Stomach (tissue), 4 donors: ENCODE measurements around the gene TGFBI.

Source experiments
- CTCF ChIP-seq, 7 experiments: fragments of 450-650 bp in 4 of 7; fragments of 200-600 bp in 3 of 7; sonication (generic) in 3 of 7; IDR thresholded peaks; one replicate each; pipeline ENCODE4 v1.5.1; 2016 to 2019; ENCODE audit warnings: antibody characterized with exemption in 7 of 7, control low read depth in 2 of 7, mild to moderate bottlenecking in 1 of 7
- EP300 ChIP-seq: sonication (generic); formaldehyde crosslinking; IDR thresholded peaks from one replicate; pipeline ENCODE4 v1.6.1; 2017; ENCODE audit warnings: antibody characterized with exemption

- TF ChIP-seq CTCF (IDR thresholded peaks at IDR 0.05) (no peak), EP300 (no peak)
These were observed 79.4 kb downstream of the TGFBI start for GRCh38 chr5:136108180-136108611.
